ENCODE measurements around the gene VGLL4. TPM values are rescaled to one million over a fixed set of nuclear protein-coding genes. Genes with fewer than 3 reads are reported as not detected.

Gene VGLL4
- total RNA-seq, 4 donors from 2014 or later = 59.5 to 117 (median 80.9) TPM

DNA sequence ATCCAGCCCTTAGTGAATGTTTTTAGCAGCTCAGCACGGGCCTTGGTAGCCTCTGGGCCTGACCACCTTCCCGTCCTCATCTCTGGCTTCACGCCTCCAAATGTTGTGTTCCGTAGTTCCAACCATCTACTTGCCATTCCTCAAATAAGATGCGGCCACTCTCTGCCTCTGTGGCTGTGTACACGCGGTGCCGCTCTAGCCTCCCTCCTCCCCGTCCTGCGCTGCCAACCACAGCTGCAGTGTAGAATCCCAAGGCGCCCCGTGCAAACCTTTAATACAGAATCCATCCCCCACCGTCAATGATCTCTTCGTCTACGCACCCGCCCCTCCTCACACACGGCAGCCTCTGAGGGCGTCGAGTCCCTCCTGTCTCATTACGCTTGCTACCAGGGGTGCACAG, 77.2 kb downstream of the VGLL4 start:
- 94 to 96% methylated on average over 20 of the region's 20 CpGs for WGBS, 2 donors
- TF ChIP-seq, protein P1, sequence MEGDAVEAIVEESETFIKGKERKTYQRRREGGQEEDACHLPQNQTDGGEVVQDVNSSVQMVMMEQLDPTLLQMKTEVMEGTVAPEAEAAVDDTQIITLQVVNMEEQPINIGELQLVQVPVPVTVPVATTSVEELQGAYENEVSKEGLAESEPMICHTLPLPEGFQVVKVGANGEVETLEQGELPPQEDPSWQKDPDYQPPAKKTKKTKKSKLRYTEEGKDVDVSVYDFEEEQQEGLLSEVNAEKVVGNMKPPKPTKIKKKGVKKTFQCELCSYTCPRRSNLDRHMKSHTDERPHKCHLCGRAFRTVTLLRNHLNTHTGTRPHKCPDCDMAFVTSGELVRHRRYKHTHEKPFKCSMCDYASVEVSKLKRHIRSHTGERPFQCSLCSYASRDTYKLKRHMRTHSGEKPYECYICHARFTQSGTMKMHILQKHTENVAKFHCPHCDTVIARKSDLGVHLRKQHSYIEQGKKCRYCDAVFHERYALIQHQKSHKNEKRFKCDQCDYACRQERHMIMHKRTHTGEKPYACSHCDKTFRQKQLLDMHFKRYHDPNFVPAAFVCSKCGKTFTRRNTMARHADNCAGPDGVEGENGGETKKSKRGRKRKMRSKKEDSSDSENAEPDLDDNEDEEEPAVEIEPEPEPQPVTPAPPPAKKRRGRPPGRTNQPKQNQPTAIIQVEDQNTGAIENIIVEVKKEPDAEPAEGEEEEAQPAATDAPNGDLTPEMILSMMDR (IDR thresholded peaks at IDR 0.05) = no peak
- TF ChIP-seq POLR2A (IDR thresholded peaks at IDR 0.05) = no peak
- DNase-seq (ENCODE audit: low spot score in 2 of 2) = no peak
- intact Hi-C loops (cut with DNase I; ENCODE audit: low total_unique reads) = no loop called here
- H3K4me3 ChIP-seq (ENCODE audit: low read depth, poor library complexity, severe bottlenecking) = no peak overlapping the region

GRCh38 chr3:11565932-11566331, 77.8 kb downstream of the VGLL4 start:
- intact Hi-C loops (cut with DNase I; ENCODE audit: low total_unique reads) = no loop called here
- DNase-seq (ENCODE audit: low spot score in 2 of 2) = no peak
- H3K4me3 ChIP-seq (ENCODE audit: low read depth, poor library complexity, severe bottlenecking) = no peak overlapping the region
- TF ChIP-seq, protein P1 (IDR thresholded peaks at IDR 0.05) = no peak
- TF ChIP-seq POLR2A (IDR thresholded peaks at IDR 0.05) = no peak
- 90 to 92% methylated on average over 9 of the region's 9 CpGs for WGBS, 2 donors

DNA sequence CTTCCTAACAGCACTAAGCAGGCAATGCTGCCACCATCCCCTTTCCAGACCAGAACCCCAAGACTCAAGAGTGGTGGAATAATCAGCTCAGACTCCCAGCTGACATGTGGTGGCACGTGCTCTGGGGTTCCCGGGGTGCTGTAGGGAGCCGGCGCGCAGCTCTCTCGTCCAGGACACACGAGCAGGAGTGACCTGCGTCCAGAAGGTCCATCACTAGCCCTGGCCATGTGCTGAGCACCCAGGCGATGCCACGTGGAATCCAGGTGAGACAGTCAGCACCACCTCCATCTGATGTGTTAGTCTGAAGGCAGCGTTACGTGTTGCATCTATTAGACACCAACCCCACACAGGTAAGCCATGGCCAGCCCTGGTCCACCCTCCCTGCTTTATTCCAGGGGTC, 78.2 kb downstream of the VGLL4 start:
- no peak for TF ChIP-seq POLR2A (IDR thresholded peaks at IDR 0.05)
- TF ChIP-seq, protein P1 (IDR thresholded peaks at IDR 0.05) = no peak
- intact Hi-C loops (cut with DNase I; ENCODE audit: low total_unique reads) = no loop called here
- H3K4me3 ChIP-seq (ENCODE audit: low read depth, poor library complexity, severe bottlenecking) = no peak overlapping the region
- WGBS, 2 donors = 92 to 93% methylated on average over 11 to 12 of the region's 12 CpGs
- no peak for DNase-seq (ENCODE audit: low spot score in 2 of 2)

DNA sequence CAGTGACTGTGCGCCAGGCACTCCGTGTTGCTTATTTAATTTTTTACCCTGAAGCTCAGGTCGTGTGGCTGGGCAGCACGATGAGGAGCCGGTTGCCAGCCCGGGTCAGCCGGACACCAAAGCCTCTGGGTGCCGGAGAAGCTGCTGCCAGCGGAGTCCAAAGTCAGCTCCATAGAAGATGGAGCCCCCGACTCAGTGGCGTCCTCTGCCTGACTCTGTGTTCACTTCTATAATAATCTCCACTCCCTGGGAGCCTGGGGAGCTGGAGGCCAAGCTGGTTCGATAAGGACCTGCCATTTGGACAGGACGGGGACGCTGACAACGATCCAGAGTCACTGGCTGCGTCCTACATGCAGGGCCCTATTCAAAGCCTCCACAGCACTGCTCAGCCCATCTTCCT, 78.6 kb downstream of the VGLL4 start:
- TF ChIP-seq POLR2A (IDR thresholded peaks at IDR 0.05) = no peak
- TF ChIP-seq, protein P1 (IDR thresholded peaks at IDR 0.05) = no peak
- 87 to 90% methylated on average over 16 of the region's 16 CpGs for WGBS, 2 donors
- intact Hi-C loops (cut with DNase I; ENCODE audit: low total_unique reads) = no loop called here
- no peak for DNase-seq (ENCODE audit: low spot score in 2 of 2)
- no peak overlapping the region for H3K4me3 ChIP-seq (ENCODE audit: low read depth, poor library complexity, severe bottlenecking)

- no peak for TF ChIP-seq POLR2A (IDR thresholded peaks at IDR 0.05)
- TF ChIP-seq, protein P1 (IDR thresholded peaks at IDR 0.05) = no peak
- 85 to 90% methylated on average over 19 of the region's 19 CpGs for WGBS, 2 donors
- intact Hi-C loops (cut with DNase I; ENCODE audit: low total_unique reads) = no loop called here
- H3K4me3 ChIP-seq (ENCODE audit: low read depth, poor library complexity, severe bottlenecking) = no peak overlapping the region
- peak in 1 of 2 donors; percentile 80 for DNase-seq (ENCODE audit: low spot score in 2 of 2)
These were observed 79.1 kb downstream of the VGLL4 start for GRCh38 chr3:11564577-11565001.

DNA sequence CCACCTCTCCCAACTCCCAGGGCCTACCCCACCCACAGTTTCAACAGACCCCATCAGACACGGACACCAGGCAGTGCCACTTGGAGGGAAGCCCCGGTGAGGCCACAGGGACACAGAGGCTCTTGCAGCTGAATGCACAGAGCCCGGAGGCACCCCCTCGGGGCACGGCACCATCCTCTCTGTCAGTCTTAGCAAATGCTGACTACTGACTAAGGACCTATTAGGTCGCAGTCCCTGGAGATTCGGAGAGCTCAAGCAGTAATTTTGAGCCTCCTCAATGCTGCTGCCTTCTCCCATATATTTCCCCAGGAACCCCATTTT, 79.9 kb downstream of the VGLL4 start:
- intact Hi-C loops (cut with DNase I; ENCODE audit: low total_unique reads) = no loop called here
- H3K4me3 ChIP-seq (ENCODE audit: low read depth, poor library complexity, severe bottlenecking) = no peak overlapping the region
- TF ChIP-seq, protein P1 (IDR thresholded peaks at IDR 0.05) = no peak
- no peak for TF ChIP-seq POLR2A (IDR thresholded peaks at IDR 0.05)
- WGBS, 2 donors = 85 to 91% methylated on average over 7 of the region's 7 CpGs
- DNase-seq (ENCODE audit: low spot score in 2 of 2) = no peak

Data from lower leg skin (tissue), 4 donors.